Measurements from ENCODE around the gene LARP4B.
A peak's percentile ranks its signal among the peaks of the same experiment; 100 is the strongest.

LARP4B gene

DNA sequence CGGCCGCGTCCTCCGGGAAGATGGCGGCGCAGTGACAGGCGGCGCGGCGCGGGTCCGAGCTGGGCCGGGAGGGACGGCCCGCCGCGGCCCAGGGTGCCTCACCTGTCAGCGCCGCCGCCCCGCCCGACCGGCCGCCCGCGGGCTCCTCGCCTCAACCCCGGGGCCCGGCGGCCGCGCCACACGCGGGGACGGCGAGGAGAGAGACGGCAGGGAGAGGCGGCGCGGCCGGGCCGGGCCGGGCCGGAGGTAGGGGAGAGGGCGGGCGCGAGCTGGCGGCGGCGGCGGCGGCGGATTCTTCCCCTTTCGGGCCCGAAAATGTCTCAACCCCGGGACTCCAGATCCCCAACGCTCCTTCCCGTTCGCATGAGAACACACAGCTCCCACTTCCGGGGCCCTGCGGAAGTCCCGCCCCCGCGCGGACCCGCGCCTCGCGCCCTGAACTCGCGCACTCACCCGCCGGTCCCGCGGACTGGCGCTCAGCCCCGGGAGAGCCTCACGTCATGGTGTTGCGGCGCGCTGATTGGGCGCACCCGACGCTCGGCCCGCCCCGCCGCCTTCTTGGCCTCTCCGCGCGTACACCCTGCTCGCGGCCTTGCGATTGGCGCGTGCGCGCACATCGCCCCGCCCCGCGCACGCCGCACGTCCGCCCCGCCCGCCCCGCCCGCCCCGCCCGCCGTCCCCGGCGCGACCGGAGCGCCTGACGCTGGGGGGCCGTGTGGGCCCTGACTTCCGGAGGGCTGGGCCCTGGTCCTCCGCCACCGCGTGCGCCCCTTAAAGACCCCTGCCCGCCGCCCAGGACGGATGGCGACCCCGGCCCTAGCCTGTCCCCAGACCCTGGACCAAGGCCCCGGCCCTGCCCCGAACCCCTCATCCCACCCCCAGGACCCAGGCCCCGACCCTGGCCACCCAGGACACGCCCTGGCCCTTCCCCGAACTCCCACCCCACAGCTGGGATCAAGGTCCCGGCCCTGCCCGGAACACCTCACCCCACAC, at the start of gene LARP4B:
LARP4B (minus strand) TSS at position 380 of the 993 bp plus-strand sequence. CDS start 45,984 bp downstream, outside the sequence.
- DNase-seq = peak; percentile 96

DNA sequence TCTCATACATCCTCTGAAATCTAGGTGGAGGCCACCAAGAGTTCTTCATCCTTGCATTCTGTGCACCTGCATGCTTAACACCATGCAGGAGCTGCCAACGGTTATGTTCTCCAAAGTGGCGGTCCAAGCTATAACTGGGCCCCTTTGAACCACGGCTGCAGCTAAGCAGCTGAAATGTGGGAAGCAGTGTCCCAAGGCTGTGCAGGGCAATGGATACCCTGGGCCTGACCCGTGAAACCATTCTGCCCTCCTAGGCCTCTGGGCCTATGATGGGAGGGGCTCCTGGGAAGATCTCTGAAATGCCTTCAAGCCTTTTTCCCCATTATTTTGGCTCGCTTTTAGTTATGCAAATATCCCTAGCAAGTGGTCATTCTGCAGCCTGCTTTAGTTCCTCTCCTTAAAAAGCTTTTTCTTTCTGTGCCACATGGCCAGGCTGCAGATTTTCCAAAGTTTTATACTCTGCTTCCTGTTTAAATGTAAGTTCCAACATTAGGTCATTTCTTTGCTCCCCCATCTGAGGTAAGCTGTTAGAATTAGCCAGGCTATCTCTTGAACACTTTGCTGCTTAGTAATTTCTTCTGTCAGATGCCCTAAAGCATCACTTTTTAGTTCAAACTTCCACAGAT, 49.1 kb upstream of the LARP4B start:
- DNase-seq = no peak

- no peak for DNase-seq
Observed at GRCh38 chr10:978826-979421, 47.4 kb upstream of the LARP4B start.

- no peak for DNase-seq
Observed at GRCh38 chr10:976316-976715, 44.8 kb upstream of the LARP4B start.

GRCh38 chr10:974785-975074, 43.2 kb upstream of the LARP4B start:
- DNase-seq = no peak

GRCh38 chr10:974038-974784, 42.7 kb upstream of the LARP4B start:
- no peak for DNase-seq

GRCh38 chr10:972763-973162, 41.3 kb upstream of the LARP4B start:
- DNase-seq = no peak

GRCh38 chr10:971613-972012, 40.1 kb upstream of the LARP4B start:
- no peak for DNase-seq

DNA sequence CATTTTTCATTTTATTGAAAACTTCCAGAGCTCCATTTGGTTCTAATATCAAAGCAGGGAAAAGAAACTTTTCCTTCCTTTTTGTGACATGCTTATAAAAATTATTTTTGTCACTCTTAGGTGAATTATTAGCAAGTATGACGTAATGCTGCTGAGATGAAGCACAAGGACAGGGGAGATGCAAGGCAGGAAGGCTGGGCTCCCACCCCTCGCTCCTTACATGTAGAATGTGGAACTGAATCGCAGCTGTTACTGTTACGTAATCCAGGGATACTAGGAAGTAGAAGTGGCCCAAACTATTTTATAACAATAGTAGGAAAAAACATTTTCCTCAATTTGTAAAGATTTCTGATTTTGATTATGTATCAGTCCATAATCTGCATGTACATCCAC, 39.6 kb upstream of the LARP4B start:
- DNase-seq = no peak

DNA sequence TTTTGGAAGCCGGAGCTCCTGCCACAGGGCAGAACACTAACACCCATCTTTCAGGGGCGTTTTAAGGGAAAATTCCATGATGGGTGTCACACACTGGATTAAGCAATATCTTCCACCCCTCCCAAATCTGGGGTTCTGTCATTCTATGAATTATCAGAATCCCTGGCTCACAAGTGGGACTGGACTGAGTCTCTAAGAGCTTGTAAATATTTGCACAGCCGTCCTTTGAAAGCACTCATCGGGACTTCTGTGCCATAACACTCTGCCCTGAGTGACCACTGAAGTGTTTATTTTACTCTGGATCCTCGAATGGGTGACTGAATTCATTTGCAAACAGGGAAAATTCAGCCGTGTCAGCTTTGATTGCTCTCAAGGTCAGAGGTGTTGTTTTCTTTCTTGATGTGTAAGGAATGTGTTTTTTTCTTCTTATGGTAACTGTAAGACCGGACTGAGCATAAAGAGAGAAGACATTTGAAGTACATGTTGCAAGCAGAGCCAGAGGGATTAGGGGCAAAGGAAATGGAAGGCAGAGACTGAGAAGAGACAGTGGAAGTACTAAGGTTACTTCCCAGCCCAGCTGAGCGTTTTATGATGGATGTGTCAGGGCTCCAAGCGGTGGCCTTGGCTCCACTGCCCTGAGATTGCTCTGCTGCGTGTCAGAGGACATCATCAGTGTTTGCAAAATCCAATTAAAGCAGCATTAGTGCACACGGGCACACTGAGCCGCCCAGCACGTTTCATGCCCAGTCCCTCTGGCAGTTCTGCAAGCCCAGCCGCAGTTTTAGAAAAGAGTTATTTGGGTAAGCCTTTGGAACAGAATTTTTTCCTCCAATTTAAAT, 39.0 kb upstream of the LARP4B start:
- no peak for DNase-seq

DNA sequence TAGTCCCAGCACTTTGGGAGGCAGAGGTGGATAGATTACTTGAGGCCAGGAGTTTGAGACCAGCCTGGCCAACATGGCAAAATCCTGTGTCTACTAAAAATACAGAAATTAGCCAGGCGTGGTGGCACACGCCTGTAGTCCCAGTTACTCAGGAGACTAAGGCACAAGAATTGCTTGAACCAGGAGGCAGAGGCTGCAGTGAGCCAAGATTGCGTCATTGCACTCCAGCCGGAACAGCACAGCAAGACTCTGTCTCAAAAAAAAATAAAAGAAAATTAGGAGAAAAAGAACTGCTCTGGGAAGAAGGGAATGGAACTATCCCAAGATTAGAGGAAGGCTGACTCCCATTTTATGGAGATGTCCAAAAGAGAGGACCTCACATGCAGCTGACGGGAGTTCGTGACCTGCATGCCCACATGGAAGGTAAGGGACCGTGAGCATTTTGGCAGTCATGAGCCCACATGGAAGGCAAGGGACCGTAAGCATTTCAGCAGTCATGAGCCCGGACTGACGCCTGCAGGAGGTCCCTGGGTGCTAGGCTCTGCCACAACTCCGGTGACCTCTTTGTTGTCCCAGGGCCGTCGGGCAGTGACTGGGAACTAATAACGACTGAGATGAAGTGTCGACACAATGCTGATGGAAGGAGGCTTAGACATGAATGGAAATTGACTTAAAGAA, 38.1 kb upstream of the LARP4B start:
- no peak for DNase-seq

GRCh38 chr10:968546-969199, 37.2 kb upstream of the LARP4B start:
- no peak for DNase-seq

- no peak for DNase-seq
Observed at GRCh38 chr10:966466-967235, 35.1 kb upstream of the LARP4B start.

GRCh38 chr10:964988-965417, 33.5 kb upstream of the LARP4B start:
- no peak for DNase-seq

DNA sequence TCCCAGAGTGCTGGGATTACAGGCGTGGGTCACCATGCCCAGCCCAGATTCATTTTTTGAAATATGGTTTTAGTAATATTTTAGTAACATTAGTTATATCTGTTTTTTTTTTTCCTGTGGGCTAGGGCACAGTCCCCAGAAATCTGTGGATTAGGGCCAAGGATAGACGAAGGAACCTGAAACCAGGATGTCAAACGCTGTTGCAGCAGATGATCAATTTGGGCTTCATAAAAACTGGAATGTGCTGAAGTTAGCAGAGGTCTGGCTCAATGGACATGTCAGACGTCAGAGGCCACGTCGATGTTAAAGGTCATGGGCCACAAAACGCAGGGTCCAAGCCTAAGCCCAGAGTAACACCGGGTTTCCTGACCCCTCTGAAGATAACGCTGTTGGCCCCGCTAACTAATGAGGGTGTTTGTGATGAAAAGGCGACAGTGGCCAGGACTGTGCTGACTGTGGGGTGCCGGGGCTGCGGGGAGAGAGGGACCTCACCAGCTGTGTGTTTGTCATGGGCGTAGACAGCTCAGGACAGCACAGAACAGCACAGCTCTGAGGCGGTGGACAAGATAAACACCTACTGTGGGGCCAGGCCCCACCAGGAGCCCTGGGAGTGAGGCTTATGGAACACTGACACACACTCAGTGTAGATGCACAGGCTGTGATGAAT, 32.9 kb upstream of the LARP4B start:
- no peak for DNase-seq

- DNase-seq = no peak
Observed at GRCh38 chr10:963655-964054, 32.1 kb upstream of the LARP4B start.

- DNase-seq = no peak
Observed at GRCh38 chr10:963186-963585, 31.7 kb upstream of the LARP4B start.

- no peak for DNase-seq
Observed at GRCh38 chr10:962342-962741, 30.8 kb upstream of the LARP4B start.

- DNase-seq = no peak
Observed at GRCh38 chr10:958856-959255, 27.4 kb upstream of the LARP4B start.

DNA sequence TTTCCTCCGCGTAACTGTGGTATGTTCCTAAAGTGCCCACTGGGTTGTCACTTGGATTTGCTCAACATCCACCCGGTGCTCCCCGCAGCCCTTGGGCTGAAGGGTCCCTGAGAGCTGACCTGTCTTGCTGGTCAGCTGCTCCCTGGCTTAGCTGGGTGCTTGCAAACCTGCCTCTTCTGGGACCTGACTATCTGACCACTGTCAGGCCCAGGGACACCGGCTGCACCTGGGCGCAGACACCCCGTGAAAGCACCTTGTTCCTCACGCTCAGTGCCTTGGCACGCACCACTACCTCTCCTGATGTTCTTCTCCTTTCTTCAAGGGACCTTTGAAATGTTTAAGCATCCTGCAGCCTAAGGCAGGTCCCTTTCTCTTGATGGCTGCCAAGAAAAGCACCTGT, 26.6 kb upstream of the LARP4B start:
- no peak for DNase-seq
